ENCODE measurements around the gene UTP25.

Gene UTP25

DNA sequence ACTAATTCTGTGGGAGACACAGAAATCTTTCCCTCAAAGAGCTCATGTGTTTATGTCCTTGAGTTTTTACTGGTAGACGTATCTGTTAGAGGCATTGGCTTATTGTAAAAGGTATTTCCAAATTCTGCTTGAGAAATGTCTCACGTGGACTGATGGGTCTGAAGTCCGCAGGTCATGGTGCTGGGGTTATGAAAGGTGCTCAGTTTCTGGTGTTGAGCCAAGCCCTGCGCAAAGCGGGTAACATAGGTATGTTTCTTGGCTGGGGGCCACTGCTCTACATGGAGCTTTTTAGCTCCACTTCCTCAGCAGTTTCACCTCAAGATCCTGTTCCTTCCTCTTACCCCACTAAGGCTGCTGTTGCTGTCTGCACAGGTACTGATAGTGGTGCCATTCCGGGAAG, 10.8 kb downstream of the UTP25 start:
- FAIRE-seq = no peak

GRCh38 chr1:209839875-209840546, 12.2 kb downstream of the UTP25 start:
- DNase-seq (ENCODE audit: insufficient read length, low spot score) = no peak
- no peak for FAIRE-seq

More for the DNA sequence above, 10.8 kb downstream of the UTP25 start:
- DNase-seq (ENCODE audit: insufficient read length, low spot score) = no peak

- DNase-seq (ENCODE audit: insufficient read length, low spot score) (no peak), FAIRE-seq (no peak)
These were observed 12.8 kb downstream of the UTP25 start for GRCh38 chr1:209840611-209841010.

- FAIRE-seq = no peak
- no peak for DNase-seq (ENCODE audit: insufficient read length, low spot score)
These were observed 17.1 kb downstream of the UTP25 start for GRCh38 chr1:209844695-209845407.

- no peak for DNase-seq (ENCODE audit: insufficient read length, low spot score)
- FAIRE-seq = no peak
These were observed 17.6 kb downstream of the UTP25 start for GRCh38 chr1:209845408-209845725.

GRCh38 chr1:209849388-209849787, 21.6 kb downstream of the UTP25 start:
- FAIRE-seq (no peak), DNase-seq (ENCODE audit: insufficient read length, low spot score) (no peak)

DNA sequence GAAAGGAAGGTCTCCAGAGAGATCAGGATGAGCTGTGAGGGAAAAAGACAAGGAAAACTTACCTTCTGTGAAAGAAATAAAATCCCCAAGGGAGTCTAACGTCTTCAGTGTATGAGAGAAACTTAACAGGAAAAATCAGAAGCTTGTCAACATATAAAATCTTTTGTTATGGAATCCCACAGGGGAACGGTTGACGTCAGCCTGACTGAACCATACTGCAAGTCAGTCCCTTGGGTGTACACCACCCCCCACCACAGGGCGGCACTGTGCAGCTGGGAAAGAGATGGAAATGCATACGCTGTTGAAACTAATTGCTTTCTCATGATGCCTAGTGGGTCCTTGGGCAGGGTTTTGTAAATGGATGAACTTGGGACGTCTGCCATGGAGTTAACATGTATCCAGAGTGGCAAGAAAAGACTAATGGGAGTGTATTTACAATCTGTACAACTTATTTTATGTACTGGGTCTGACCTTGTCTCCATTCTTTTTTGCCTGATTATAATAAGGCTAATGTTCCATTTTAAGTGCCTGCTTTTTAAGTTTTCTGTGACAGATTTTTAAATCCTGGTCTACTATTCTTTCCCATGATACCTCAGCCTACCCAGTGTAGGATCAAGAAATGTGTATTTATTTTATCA, 22.7 kb downstream of the UTP25 start:
- FAIRE-seq = no peak
- DNase-seq (ENCODE audit: insufficient read length, low spot score) = peak; percentile 13

GRCh38 chr1:209853676-209854075, 25.9 kb downstream of the UTP25 start:
- FAIRE-seq = no peak

DNA sequence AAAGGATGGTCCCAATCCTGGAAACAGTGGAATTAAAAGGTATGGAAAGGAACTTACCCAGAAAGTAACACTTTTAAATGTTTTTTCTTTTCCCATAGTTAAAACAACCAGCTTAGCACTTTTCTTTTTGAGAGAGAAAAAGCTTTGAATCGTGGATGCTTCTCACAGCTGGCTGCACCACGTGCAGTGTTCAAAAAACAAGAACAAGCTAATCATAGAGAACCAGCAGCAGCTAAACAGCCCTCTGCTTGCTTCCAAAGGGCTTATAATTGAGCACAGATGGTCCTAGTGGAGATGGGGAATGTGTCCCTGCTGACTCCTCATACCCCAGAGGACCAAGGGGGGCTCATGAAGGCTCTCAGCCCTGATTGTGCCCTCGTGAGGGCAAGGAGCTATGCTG, 26.4 kb downstream of the UTP25 start:
- FAIRE-seq = no peak
- DNase-seq (ENCODE audit: insufficient read length, low spot score) = no peak

More at GRCh38 chr1:209853676-209854075, 25.9 kb downstream of the UTP25 start:
- no peak for DNase-seq (ENCODE audit: insufficient read length, low spot score)

GRCh38 chr1:209855006-209855405, 27.2 kb downstream of the UTP25 start:
- no peak for DNase-seq (ENCODE audit: insufficient read length, low spot score)
- no peak for FAIRE-seq

DNA sequence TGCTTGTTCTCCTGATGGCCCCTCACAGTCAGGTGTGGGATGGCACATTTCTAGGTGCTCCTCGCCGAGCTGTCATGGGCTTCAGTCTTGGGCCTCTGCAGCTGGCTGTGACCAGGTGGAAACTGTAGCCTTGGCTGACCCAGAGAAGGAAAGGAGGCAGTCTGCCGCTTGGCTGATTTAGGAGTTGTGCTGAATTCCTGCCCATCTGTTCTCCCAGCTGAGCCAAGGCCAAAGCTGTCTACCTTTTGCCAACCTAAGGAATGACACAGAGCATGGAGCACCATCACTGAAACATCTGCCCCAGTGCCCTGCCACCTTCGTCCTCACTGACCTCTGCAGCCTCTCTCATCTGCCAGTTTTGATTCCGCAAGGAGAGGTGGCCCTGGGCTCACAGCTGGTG, 27.9 kb downstream of the UTP25 start:
- no peak for FAIRE-seq
- no peak for DNase-seq (ENCODE audit: insufficient read length, low spot score)

DNA sequence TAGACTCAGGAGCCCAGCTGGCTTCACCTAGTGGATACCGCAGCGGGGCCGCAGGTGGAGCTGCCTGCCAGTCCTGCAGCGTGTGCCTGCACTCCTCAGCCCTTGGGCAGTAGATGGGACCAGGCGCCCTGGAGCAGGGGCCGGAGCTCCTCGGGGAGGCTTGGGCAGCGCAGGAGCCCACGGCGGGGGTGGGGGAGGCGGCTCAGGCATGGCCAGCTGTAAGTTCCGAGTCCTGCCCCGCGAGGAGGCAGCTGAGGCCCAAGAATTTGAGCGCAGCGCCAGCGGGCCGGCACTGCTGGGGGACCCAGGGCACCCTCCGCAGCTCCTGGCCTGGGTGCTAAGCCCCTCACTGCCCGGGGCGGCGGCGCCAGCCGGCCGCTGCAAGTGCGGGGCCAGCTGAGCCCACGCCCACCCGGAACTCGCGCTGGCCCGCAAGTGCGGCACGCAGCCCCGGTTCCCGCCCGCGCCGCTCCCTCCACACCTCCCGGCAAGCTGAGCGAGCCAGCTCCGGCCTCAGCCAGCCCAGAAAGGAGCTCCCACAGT, 30.9 kb downstream of the UTP25 start:
- no peak for FAIRE-seq
- DNase-seq (ENCODE audit: insufficient read length, low spot score) = no peak

- FAIRE-seq = peak; percentile 90
- peak; percentile 83 for DNase-seq (ENCODE audit: insufficient read length, low spot score)
These were observed 32.6 kb downstream of the UTP25 start for GRCh38 chr1:209860293-209860881.

DNA sequence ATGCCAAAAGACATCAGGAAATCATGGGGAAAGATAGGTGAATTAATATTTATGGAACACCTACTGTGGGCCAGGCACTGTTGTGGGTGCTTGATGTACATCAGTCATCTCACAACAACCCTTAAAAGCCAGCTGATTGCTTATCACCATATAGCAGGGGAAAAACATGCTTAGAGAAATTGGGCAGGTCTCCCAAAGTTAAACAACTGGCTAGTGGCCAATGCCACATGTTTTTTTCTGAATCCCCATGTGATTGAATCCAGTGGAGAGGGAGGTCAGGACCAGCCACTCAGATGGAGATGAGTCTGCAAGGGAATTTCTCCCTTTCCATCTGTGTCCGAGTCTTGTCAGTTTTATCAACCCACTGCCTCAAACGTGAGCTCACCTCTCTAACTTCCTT, 33.5 kb downstream of the UTP25 start:
- FAIRE-seq (no peak), DNase-seq (ENCODE audit: insufficient read length, low spot score) (no peak)

DNA sequence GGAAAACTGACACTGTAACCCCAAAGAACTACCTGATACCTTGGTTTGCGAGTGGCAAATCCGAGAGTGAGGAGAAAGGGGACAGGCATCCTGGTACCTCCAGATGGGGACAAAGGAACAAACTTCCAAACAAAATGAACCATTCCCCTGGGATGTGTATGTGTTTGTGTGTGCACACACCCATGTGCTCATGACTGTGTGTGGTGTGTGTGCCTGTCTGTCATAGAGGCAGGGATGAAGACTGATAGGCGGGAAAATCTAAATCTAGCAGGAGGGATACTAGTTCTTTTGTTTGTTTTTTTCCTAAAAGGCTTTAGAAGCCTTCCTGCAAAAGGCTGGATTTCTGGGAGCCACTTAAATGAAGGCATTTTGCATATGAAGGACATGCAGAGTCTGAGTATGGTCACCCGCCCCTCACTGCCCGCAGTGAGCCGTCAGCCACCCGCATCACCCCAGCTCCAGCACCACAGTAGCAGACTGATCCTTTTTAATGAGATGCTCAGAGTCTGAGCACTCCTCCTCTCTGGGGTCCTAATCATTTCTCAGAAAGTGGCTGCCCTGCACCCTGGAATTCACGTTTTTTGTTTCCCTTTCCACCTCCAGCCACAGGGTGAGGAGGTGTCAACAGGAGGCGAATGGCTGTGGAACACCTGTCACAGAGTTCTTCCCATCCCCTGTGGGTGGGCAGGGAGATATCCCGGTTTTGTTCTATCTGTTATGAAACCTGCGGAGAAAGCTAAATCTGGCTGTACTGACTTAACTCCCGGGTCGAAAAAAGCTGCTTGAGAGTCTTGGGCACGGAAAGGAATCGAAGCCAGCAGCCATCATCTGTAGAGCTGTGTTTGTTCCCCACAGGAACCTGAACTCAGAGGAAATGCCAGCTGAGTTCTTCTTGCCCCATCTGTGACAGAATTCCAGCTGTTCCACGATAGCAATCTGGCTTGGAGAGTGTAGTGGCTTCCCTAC, 34.9 kb downstream of the UTP25 start:
- FAIRE-seq = no peak
- no peak for DNase-seq (ENCODE audit: insufficient read length, low spot score)

GRCh38 chr1:209863766-209864485, 36.2 kb downstream of the UTP25 start:
- DNase-seq (ENCODE audit: insufficient read length, low spot score) (no peak), FAIRE-seq (no peak)

- FAIRE-seq (no peak), DNase-seq (ENCODE audit: insufficient read length, low spot score) (no peak)
These were observed 38.4 kb downstream of the UTP25 start for GRCh38 chr1:209866201-209866600.

- no peak for FAIRE-seq
- DNase-seq (ENCODE audit: insufficient read length, low spot score) = no peak
These were observed 41.7 kb downstream of the UTP25 start for GRCh38 chr1:209869291-209870149.
